Effector CD8-positive, alpha-beta T cell (primary cell): ENCODE results near the gene CREB5.

ENCODE experiments used
- DNase-seq: peaks from one replicate; lab custom pipeline; 2025; lab: John Stamatoyannopoulos, UW

CREB5 gene

DNA sequence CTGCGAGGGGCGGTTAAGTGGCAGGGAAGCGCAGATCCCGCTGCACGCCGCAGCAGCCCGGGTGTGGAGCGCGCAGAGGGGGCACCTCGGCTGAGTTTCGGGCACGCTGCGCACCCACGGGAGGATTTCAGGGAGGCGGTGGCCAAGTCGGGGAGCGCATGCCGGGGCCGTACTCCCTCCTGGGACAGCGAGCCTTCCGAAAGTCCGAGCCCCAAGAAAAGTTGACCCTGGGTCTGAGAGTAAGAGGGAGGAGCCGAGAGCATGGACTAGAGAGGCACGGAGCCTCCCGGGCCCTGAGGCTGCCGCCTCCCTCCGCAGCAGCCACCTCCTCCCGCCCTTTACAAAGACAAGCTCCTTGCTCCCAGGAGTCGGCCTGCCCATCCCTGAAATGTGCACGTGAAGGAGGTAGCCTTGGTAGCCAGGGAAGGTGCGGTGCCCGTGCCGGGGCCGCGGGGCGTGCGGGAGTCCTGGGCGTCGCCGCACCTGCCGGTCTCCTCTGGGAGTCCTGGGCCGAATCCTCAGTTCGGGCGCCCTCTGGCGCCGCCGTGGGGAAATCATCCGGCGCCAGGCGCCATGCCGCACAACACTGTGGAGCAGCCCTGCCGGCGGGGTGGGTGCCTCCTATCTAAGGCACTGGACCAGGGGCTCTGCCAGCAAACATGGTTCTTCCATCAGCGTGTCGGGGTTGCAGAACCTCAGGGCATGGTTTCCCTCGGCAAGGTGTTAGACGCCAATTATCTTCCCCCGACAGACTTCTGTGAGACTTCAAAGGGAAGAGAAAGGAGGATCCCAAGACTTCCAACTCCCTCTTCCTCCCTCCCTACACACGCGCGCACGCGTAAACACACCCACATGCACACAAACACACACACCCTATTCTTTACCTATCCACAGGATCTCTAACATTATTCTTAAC, 441.8 kb downstream of the CREB5 start:
- DNase-seq: peak; percentile 47

DNA sequence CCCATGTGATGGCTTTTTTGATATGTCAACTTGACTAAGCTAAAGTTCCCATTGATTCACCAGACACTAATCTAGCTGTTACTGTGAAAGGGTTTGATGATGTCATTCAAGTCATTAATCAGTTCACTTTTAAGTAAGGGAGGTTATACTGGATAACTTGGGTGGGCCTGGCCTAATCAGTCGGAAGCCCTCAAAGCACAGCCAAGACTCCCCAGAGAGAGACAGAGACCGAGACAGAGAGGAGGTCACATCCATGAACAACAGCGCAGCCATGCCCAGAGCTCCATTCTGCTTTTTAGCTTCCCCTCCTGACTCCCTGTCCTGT, 442.4 kb downstream of the CREB5 start:
- no peak for DNase-seq

DNA sequence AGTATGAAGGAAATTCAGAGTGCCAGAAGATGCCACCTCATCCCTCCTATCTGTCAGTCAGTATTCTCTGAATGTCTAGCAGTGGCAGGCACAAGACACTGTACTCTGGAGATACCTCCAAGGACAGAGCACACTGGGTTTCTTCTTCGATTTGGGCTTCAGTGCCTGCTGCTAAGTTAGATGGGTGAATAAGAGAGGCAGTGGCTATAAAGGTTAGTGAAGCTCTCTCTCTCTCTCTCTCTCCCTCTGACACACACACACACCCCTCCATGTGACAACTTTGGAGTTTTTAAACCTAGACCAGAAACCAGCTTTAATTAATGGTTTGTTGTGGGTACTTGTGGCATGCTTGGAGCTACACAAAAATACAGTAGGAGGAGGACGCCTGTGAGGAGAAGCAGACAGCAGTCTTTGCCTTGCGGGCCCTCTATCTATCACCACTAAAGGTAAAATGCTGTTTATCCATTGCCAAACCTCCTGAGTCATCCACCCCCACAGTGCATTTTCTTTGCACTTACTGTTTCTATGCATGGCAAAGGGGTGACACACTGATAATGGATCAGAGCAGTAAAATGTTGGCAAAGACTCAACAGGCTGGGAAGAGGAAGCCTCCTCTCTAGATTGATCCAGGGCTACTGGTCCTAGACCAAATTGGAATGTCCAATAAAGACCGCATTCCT, 443.4 kb downstream of the CREB5 start:
- no peak for DNase-seq

GRCh38 chr7:28856656-28857055, 444.3 kb downstream of the CREB5 start:
- no peak for DNase-seq

DNA sequence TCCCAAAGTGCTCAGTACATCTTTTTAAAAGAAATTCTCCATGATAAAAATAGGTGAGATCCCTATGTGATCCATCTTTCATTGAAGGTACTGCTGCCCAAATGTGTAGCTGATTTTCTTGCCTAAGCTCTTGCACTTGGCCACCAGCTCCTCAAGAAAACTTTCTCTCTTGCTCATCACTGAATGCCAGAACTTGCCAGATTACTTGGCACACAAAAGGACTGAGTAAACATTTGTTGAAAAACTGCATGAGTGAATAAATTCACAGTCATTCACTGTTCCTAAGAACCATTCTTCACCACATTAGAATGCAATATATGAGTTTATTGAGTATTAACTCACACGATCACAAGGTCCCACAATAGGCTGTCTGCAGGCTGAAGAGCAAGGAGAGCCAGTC, 445.9 kb downstream of the CREB5 start:
- DNase-seq: no peak

DNA sequence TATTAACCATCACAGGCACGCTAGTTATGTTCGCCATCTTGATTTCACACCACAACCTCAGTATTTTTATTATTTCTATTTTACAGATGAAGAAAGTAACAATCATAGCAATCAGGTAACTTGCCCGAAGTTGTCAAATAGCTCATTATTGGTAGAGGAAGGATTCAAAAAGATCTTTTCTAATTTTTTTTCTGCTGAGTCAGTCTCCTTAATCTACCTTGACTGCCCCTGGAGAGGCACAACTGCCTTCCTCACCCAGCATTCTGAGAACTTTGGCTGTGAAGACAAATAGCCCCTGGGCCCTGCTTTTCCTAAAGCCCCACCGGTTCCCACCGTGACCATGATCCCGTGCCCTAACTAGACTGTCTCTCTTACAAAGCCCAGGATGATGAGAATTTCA, 446.6 kb downstream of the CREB5 start:
- DNase-seq: no peak

GRCh38 chr7:28861825-28862224, 449.5 kb downstream of the CREB5 start:
- no peak for DNase-seq

DNA sequence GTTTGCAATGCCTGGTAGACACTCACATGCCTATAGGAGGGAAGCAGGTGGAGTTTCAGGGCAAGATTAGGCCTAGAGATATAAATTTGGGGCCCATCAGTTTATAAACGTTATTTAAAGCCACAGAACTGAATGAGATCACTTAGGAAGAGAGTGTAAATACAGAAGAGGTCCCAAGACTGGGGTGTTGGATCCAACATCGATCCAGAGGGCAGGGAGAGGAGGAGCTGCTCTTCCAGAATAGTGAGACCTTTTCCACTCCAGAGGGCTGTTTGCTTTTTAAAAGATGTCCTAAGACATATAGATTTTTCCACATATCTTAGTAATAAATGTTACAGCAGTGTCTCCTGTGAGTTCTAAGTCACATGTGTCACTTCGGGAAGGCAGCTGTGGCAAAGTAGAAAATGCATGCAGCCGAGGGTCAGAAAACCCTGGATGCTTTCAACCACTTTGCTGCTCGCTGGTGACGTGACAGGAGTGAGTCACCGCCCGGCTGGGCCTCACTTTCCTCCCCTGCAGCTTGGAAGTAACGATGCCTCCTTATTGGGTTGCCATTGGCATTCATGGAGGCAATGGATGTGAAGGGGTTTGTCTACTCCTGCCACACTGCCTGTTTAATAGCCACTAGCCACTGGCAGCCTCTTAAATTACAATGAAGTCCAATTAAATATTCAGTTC, 450.4 kb downstream of the CREB5 start:
- DNase-seq: no peak

GRCh38 chr7:28865601-28866144, 453.4 kb downstream of the CREB5 start:
- no peak for DNase-seq

DNA sequence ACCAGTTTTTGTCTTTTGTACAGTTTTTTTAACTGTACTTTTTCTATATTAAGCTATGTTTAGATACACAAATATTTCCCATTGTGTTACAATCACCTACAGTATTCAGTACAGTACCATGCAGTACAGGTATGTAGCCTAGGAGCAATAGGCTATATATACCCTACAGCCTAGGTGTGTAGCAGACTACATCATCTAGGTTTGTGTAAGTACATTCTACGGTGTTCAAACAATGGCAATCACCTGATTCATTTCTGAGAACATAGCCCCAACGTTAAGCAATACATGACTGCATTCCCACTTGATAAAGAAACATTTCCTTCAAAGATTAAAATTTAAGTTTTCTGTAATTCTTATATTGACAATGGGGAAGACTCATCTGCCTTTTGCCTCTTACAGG, 456.4 kb downstream of the CREB5 start:
- DNase-seq: no peak

DNA sequence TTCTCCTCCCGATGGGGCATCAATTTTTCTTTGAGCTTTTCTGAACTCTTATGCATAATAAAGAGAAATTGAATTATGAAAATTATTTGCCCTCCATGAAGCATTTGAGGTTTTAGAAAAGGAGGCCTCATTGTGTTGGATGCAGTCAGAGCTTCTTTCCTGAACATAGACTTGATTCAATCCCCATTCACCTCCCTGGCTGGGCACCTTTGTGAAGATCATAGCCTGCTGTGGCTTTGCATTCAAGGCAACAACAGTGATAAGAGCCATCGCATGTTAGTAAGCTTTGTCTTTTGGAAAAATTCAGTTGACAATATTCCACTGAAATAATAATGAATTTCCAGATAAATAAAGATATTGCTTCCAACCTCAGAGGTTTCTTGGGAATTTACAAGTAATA, 458.8 kb downstream of the CREB5 start:
- no peak for DNase-seq

- DNase-seq: no peak
Observed at GRCh38 chr7:28871631-28872030, 459.3 kb downstream of the CREB5 start.

DNA sequence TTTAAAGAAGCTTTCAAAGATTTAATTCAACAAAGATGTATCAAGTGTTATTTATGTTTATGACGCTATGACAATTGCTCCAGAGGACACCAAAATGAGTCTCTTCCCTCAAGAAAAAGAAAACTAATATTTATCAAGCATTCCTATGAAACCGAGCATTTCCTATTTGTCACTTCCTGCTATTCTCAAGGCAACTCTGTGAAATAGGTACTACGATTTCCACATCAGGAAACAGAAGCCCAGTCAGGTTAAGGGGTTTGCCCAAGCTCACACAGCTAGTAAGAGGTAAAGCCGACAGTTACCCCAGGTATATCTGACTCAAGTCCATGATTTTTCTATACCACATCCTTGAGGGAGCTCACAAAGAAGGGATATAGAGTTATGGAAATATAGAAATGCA, 459.9 kb downstream of the CREB5 start:
- no peak for DNase-seq

- DNase-seq: no peak
Observed at GRCh38 chr7:28873365-28873764, 461.0 kb downstream of the CREB5 start.

DNA sequence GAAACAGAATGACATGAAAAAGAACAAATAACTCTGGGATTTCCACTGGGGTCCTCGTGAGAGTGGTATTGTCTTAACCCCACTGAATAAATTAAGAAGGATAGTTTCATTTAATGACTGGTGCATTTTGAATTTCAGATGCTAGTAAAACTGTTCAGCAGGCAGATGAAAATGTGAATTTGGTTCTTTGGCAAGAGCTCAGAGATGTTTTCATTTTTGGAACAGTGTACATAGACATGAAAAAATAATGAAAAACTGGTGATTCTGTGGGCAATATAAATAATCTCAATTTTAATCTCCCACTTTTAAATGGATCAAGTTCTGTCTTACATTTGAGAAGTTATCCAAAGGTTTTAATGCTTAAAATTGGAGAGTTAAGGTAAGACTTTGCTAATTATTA, 461.7 kb downstream of the CREB5 start:
- DNase-seq: no peak
